ENCODE results near the gene APEX1. TPM values are rescaled to one million over a fixed set of nuclear protein-coding genes. Genes with fewer than 3 reads are reported as not detected.
A peak's percentile ranks its signal among the peaks of the same experiment; 100 is the strongest.

The APEX1 gene
- total RNA-seq, 1 experiment from 2014 or later: 340 TPM

- no peak overlapping the region for H4K91ac ChIP-seq (ENCODE audit: insufficient read length, low read depth, low read length)
- peaks cover 2% of the 10 kb centered on the region for H4K20me1 ChIP-seq (ENCODE audit: control insufficient read depth, insufficient read depth, insufficient read length)
- 0 out of 2 replicates have a peak overlapping the region, but pooled peaks have one; percentile 10 for H3K14ac ChIP-seq (ENCODE audit: insufficient read depth, low read length)
- peak overlapping the region; percentile 96 for H3K4me2 ChIP-seq (ENCODE audit: insufficient read depth, insufficient read length, low read length)
- no peak overlapping the region for H2BK20ac ChIP-seq (ENCODE audit: low read depth, low read length, poor library complexity, severe bottlenecking)
- H2AK5ac ChIP-seq (ENCODE audit: insufficient read length, low read length): no peak overlapping the region
- peaks cover 20 to 21% of the 10 kb centered on the region in 2 experiments for H3K4me1 Mint-ChIP-seq
- H4K8ac ChIP-seq (replicated peaks; ENCODE audit: insufficient read length, low read depth, low read length): no peak overlapping the region
- H3K18ac ChIP-seq (ENCODE audit: insufficient read length, low read depth, low read length): no peak overlapping the region
- H3K27ac Mint-ChIP-seq: peak overlapping the region in 2 of 3 experiments; percentile 11 to 97; a peak in 3 of 7 replicates
- no peaks in the 10 kb centered on the region; the same call in 1 of the 2 replicates for H3K27me3 ChIP-seq (ENCODE audit: insufficient read depth, low read length)
- peak overlapping the region; percentile 96 for H2AFZ ChIP-seq (ENCODE audit: low read length)
- H2BK15ac ChIP-seq (ENCODE audit: low read depth, low read length): no peak overlapping the region
- TF ChIP-seq, protein P1, sequence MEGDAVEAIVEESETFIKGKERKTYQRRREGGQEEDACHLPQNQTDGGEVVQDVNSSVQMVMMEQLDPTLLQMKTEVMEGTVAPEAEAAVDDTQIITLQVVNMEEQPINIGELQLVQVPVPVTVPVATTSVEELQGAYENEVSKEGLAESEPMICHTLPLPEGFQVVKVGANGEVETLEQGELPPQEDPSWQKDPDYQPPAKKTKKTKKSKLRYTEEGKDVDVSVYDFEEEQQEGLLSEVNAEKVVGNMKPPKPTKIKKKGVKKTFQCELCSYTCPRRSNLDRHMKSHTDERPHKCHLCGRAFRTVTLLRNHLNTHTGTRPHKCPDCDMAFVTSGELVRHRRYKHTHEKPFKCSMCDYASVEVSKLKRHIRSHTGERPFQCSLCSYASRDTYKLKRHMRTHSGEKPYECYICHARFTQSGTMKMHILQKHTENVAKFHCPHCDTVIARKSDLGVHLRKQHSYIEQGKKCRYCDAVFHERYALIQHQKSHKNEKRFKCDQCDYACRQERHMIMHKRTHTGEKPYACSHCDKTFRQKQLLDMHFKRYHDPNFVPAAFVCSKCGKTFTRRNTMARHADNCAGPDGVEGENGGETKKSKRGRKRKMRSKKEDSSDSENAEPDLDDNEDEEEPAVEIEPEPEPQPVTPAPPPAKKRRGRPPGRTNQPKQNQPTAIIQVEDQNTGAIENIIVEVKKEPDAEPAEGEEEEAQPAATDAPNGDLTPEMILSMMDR (conservative IDR thresholded peaks at IDR 0.05): no peak
- no CpG with 5 or more reads among the region's 16 CpGs for WGBS (ENCODE audit: extremely low coverage, insufficient read length, low lambda C conversion rate)
- H2BK12ac ChIP-seq (ENCODE audit: insufficient read length, low read depth, low read length): no peak overlapping the region
- no peaks in the 10 kb centered on the region; the same call in 1 of the 2 replicates for H3K27me3 Mint-ChIP-seq (ENCODE audit: low read depth)
- peaks cover 15% of the 10 kb centered on the region for H3K23me2 ChIP-seq (ENCODE audit: insufficient read length, low read depth, low read length, poor library complexity, severe bottlenecking)
- H3T11ph ChIP-seq (ENCODE audit: low read length): no peak overlapping the region
- no peak overlapping the region for H4K5ac ChIP-seq (ENCODE audit: insufficient read length, low read depth, low read length)
- peak overlapping the region; percentile 97 for H3K4me3 Mint-ChIP-seq
- DNase-seq: no peak
- no peak overlapping the region for H3K9ac ChIP-seq (ENCODE audit: extremely low read depth, insufficient read length, low read length)
- peaks cover 15 to 33% (median 24%) of the 10 kb centered on the region in 3 experiments; a peak in 6 of 7 replicates for H3K36me3 Mint-ChIP-seq (ENCODE audit: insufficient read depth in 1 of 3, low read depth in 3 of 3)
- peaks cover 9% of the 10 kb centered on the region for H3K79me1 ChIP-seq (ENCODE audit: insufficient read depth, low read depth, low read length, poor library complexity, severe bottlenecking)
- peaks cover 11% of the 10 kb centered on the region; the same call in 1 of the 2 replicates for H3K79me2 ChIP-seq (ENCODE audit: insufficient read depth, low read length)
- H2BK5ac ChIP-seq (ENCODE audit: insufficient read length, low read length): no peak overlapping the region
- no peaks in the 10 kb centered on the region for H3K9me3 Mint-ChIP-seq
- H3K4me1 ChIP-seq (ENCODE audit: insufficient read depth, low read length): no peaks in the 10 kb centered on the region
- no peak overlapping the region for H3K27ac ChIP-seq (ENCODE audit: insufficient read length, low read depth, low read length)
- no peak overlapping the region for H3K4ac ChIP-seq (ENCODE audit: low read depth, low read length)
- H3K23ac ChIP-seq (ENCODE audit: insufficient read length, low read depth, low read length): no peak overlapping the region
- no peaks in the 10 kb centered on the region for H3K9me3 ChIP-seq (ENCODE audit: control insufficient read depth, low read depth, low read length)
- H3K56ac ChIP-seq (ENCODE audit: insufficient read length, low read depth, low read length): no peak overlapping the region
- no peak overlapping the region for H2BK120ac ChIP-seq (ENCODE audit: low read depth, low read length, poor library complexity, severe bottlenecking)
These were observed 13.8 kb downstream of the APEX1 start for GRCh38 chr14:20468764-20469241.

Measured in H9 (cell line).